ENCODE data around the gene AMD1.
"Not testable (repeated sequence)": the region's sequence is repeated elsewhere in the genome, so short reads cannot be mapped to it uniquely, and the experiment has no call there.

AMD1 gene

GRCh38 chr6:110878751-110879522, 4.4 kb downstream of the AMD1 start:
- DNase-seq: peak; percentile 16

- DNase-seq: no peak
These were observed 6.1 kb downstream of the AMD1 start for GRCh38 chr6:110880651-110881050.

GRCh38 chr6:110881546-110882273, 7.1 kb downstream of the AMD1 start:
- no peak for DNase-seq

GRCh38 chr6:110882274-110882619, 7.7 kb downstream of the AMD1 start:
- DNase-seq: no peak

GRCh38 chr6:110882824-110883554, 8.4 kb downstream of the AMD1 start:
- no peak for DNase-seq

- no peak for DNase-seq
These were observed 9.7 kb downstream of the AMD1 start for GRCh38 chr6:110884321-110884720.

- no peak for DNase-seq
These were observed 10.9 kb downstream of the AMD1 start for GRCh38 chr6:110885526-110885925.

- DNase-seq: no peak
These were observed 12.1 kb downstream of the AMD1 start for GRCh38 chr6:110886555-110887167.

GRCh38 chr6:110890288-110890687, 15.7 kb downstream of the AMD1 start:
- DNase-seq: no peak

GRCh38 chr6:110895907-110896608, 21.5 kb downstream of the AMD1 start:
- no peak for DNase-seq

- DNase-seq: no peak
These were observed 22.8 kb downstream of the AMD1 start for GRCh38 chr6:110897433-110897832.

- no peak for DNase-seq
These were observed 23.5 kb downstream of the AMD1 start for GRCh38 chr6:110898111-110898510.

GRCh38 chr6:110900028-110900598, 25.5 kb downstream of the AMD1 start:
- no peak for DNase-seq

GRCh38 chr6:110901601-110902000, 27.0 kb downstream of the AMD1 start:
- DNase-seq: not testable (repeated sequence)

GRCh38 chr6:110902091-110902490, 27.5 kb downstream of the AMD1 start:
- no peak for DNase-seq

GRCh38 chr6:110906273-110906672, 31.7 kb downstream of the AMD1 start:
- DNase-seq: not testable (repeated sequence)

GRCh38 chr6:110930781-110931180, 56.2 kb downstream of the AMD1 start:
- no peak for DNase-seq

GRCh38 chr6:110933912-110934311, 59.3 kb downstream of the AMD1 start:
- DNase-seq: no peak

GRCh38 chr6:110934381-110934898, 59.9 kb downstream of the AMD1 start:
- no peak for DNase-seq

GRCh38 chr6:110935171-110935570, 60.6 kb downstream of the AMD1 start:
- DNase-seq: no peak

GRCh38 chr6:110938171-110938570, 63.6 kb downstream of the AMD1 start:
- no peak for DNase-seq
